HUES64 (cell line): ENCODE data around the gene OSBPL6.
A peak's percentile ranks its signal among the peaks of the same experiment; 100 is the strongest.

Experiments used
- H3K27ac ChIP-seq: 2 replicates; pipeline ENCODE4 v1.7.0; 2013; ENCODE audit warnings: low read depth, low read length, inconsistent platforms
- H3K27me3 ChIP-seq: 2 replicates; pipeline ENCODE4 v1.6.1; 2013; ENCODE audit warnings: mild to moderate bottlenecking, low read length; ENCODE audit not compliant: insufficient read depth
- H3K36me3 ChIP-seq: 2 replicates; pipeline ENCODE4 v1.6.1; 2013; ENCODE audit warnings: mild to moderate bottlenecking, low read length; ENCODE audit not compliant: insufficient read depth
- H3K4me1 ChIP-seq: 2 replicates; pipeline ENCODE4 v1.6.1; 2013; ENCODE audit warnings: mild to moderate bottlenecking, low read length, moderate library complexity; ENCODE audit not compliant: insufficient read depth
- H3K4me3 ChIP-seq: 2 replicates; pipeline ENCODE4 v1.5.1; 2013; ENCODE audit warnings: mild to moderate bottlenecking, low read length, moderate library complexity
- H3K9ac ChIP-seq: 2 replicates; pipeline ENCODE4 v1.6.1; 2013; ENCODE audit warnings: mild to moderate bottlenecking, low read depth, low read length
- H3K9me3 ChIP-seq: 2 replicates; pipeline ENCODE4 v1.6.1; 2013; ENCODE audit warnings: low read depth, low read length; ENCODE audit not compliant: insufficient read depth
- WGBS: fragments of 150-250, 120-280 bp; methylation state at CpG from one replicate; pipeline ENCODE4 v1.1.7; 2013; ENCODE audit warnings: missing lambda C conversion rate; 5-methylcytosine and 5-hydroxymethylcytosine counted together

The OSBPL6 gene

GRCh38 chr2:178263159-178263860, 69.0 kb downstream of the OSBPL6 start:
- Histone ChIP-seq H3K27me3 (no peaks in the 10 kb centered on the region), H3K9me3 (no peaks in the 10 kb centered on the region), H3K4me1 (no peaks in the 10 kb centered on the region; the same call in 1 of the 2 replicates), H3K9ac (no peak overlapping the region), H3K36me3 (no peaks in the 10 kb centered on the region), H3K4me3 (no peak overlapping the region), H3K27ac (no peak overlapping the region)
- WGBS = 95% methylated on average over 12 of the region's 13 CpGs

DNA sequence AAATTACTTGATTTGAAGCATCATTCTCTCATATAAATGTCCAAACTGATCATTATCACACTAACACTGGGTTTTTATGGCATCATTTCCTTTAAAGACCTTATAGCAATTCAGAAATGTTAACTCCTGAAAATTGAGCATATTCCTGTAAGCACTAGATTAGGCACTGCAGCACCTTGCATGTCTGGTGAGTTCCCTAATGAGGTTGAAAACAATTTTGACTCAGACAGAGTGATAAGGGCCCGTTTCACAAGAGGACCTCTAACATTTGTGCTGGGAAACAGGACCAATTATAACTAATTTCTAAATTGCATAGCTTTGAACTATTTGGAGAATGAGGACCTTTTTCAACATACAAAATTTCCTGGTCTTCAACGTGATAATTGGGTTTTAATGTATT, 69.9 kb downstream of the OSBPL6 start:
- H3K27ac ChIP-seq = no peak overlapping the region
- no peak overlapping the region for H3K9ac ChIP-seq
- no peak overlapping the region for H3K4me3 ChIP-seq
- 100% methylated on average over 2 of the region's 2 CpGs for WGBS
- H3K27me3 ChIP-seq = no peaks in the 10 kb centered on the region
- H3K9me3 ChIP-seq = no peaks in the 10 kb centered on the region
- no peaks in the 10 kb centered on the region for H3K4me1 ChIP-seq
- H3K36me3 ChIP-seq = no peaks in the 10 kb centered on the region

- no peak overlapping the region for H3K27ac ChIP-seq
- no peak overlapping the region for H3K4me3 ChIP-seq
- WGBS = 93% methylated on average over 6 of the region's 6 CpGs
- no peaks in the 10 kb centered on the region for H3K36me3 ChIP-seq
- no peaks in the 10 kb centered on the region for H3K9me3 ChIP-seq
- H3K9ac ChIP-seq = no peak overlapping the region
- peaks cover 3% of the 10 kb centered on the region; the same call in 1 of the 2 replicates for H3K4me1 ChIP-seq
- H3K27me3 ChIP-seq = no peaks in the 10 kb centered on the region
Measured at GRCh38 chr2:178265851-178266250, 71.5 kb downstream of the OSBPL6 start.

- H3K9me3 ChIP-seq = no peaks in the 10 kb centered on the region
Measured at GRCh38 chr2:178266445-178266844, 72.1 kb downstream of the OSBPL6 start.

DNA sequence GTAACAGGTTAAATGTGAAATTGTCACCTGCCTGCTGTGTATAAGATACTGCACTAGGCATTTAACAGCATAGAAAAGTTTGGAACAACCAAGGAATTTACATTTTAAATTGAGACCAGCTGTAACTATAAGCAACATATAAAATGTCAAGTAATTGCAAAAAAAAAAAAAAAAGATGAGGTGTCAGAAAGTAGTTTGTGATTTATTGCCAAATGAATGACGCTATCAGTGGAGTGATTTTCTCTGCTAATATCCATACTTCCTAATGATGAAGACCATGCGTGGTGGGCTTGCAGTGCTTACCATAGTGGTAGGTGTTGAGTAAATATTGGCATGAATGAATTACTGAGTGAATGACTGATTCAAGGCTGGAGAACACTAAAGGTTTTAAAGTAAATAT, 73.3 kb downstream of the OSBPL6 start:
- no peaks in the 10 kb centered on the region for H3K36me3 ChIP-seq
- no peak overlapping the region for H3K27ac ChIP-seq
- H3K9me3 ChIP-seq = no peaks in the 10 kb centered on the region
- no peak overlapping the region for H3K4me3 ChIP-seq
- H3K27me3 ChIP-seq = no peaks in the 10 kb centered on the region
- WGBS = 100% methylated on average over 1 of the region's 2 CpGs
- H3K4me1 ChIP-seq = peaks cover 14% of the 10 kb centered on the region
- H3K9ac ChIP-seq = no peak overlapping the region

More at GRCh38 chr2:178266445-178266844, 72.1 kb downstream of the OSBPL6 start:
- WGBS = 93% methylated on average over 5 of the region's 5 CpGs
- no peak overlapping the region for H3K9ac ChIP-seq
- no peaks in the 10 kb centered on the region for H3K36me3 ChIP-seq
- no peak overlapping the region for H3K27ac ChIP-seq
- H3K4me1 ChIP-seq = peaks cover 9% of the 10 kb centered on the region
- no peak overlapping the region for H3K4me3 ChIP-seq
- H3K27me3 ChIP-seq = no peaks in the 10 kb centered on the region

DNA sequence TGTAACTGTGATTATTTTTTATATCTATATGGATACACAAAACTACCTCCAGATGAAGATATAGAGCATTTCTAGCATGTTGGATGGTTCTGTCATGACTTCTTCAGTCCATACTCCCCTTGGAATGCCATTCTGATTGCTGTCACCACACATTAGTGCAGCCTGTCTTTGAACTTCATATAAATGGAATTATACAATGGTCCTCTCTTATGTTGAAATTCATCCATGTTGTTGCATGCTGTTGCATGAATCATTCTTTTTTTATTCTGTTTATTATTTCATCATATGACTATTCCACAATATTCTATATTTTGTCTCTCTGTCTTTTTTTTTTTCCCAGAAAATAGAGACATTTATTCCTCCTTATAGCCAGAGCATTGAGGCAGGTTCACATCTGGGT, 74.1 kb downstream of the OSBPL6 start:
- Histone ChIP-seq H3K9ac (no peak overlapping the region), H3K4me3 (no peak overlapping the region), H3K27me3 (no peaks in the 10 kb centered on the region), H3K27ac (no peak overlapping the region), H3K36me3 (no peaks in the 10 kb centered on the region), H3K4me1 (peaks cover 14% of the 10 kb centered on the region), H3K9me3 (no peaks in the 10 kb centered on the region)

GRCh38 chr2:178269438-178270224, 75.3 kb downstream of the OSBPL6 start:
- Histone ChIP-seq H3K36me3 (no peaks in the 10 kb centered on the region), H3K4me3 (no peak overlapping the region), H3K27me3 (no peaks in the 10 kb centered on the region), H3K9me3 (no peaks in the 10 kb centered on the region), H3K9ac (no peak overlapping the region), H3K4me1 (peaks cover 21% of the 10 kb centered on the region), H3K27ac (no peak overlapping the region)
- 92% methylated on average over 5 of the region's 5 CpGs for WGBS

DNA sequence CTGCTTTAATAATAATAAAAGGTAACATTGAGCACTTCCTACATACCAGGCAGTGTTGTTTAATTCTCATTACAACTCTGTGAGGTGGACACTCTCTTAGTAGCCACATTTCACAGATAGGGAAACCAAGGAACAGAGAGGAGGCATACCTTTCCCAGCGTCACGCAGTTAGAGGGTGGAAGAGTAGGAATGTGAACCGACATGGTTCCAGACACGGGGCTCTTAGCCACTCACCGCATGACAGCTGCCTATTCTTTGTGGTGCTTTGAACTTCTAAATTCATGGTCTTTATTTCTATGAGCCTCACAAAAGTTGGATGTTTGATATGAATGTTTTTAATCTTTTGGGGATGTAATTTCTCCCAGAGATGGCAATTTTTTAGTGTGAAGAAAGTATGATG, 76.0 kb downstream of the OSBPL6 start:
- H3K36me3 ChIP-seq = no peaks in the 10 kb centered on the region
- H3K27me3 ChIP-seq = no peaks in the 10 kb centered on the region
- no peaks in the 10 kb centered on the region for H3K9me3 ChIP-seq
- H3K9ac ChIP-seq = no peak overlapping the region
- no peak overlapping the region for H3K27ac ChIP-seq
- WGBS = 90% methylated on average over 5 of the region's 5 CpGs
- H3K4me3 ChIP-seq = no peak overlapping the region
- peaks cover 21% of the 10 kb centered on the region for H3K4me1 ChIP-seq

- no peak overlapping the region for H3K9ac ChIP-seq
- peak overlapping the region; percentile 0; the same call in 1 of the 2 replicates for H3K27ac ChIP-seq
- peaks cover 28% of the 10 kb centered on the region for H3K4me1 ChIP-seq
- 43% methylated on average over 1 of the region's 2 CpGs for WGBS
- H3K27me3 ChIP-seq = no peaks in the 10 kb centered on the region
- no peak overlapping the region for H3K4me3 ChIP-seq
- no peaks in the 10 kb centered on the region for H3K36me3 ChIP-seq
- no peaks in the 10 kb centered on the region for H3K9me3 ChIP-seq
Measured at GRCh38 chr2:178271094-178271493, 76.8 kb downstream of the OSBPL6 start.

GRCh38 chr2:178271629-178272333, 77.5 kb downstream of the OSBPL6 start:
- Histone ChIP-seq H3K9me3 (no peaks in the 10 kb centered on the region), H3K9ac (no peak overlapping the region), H3K27me3 (no peaks in the 10 kb centered on the region), H3K27ac (no peak overlapping the region), H3K4me3 (no peak overlapping the region), H3K4me1 (peaks cover 28% of the 10 kb centered on the region), H3K36me3 (no peaks in the 10 kb centered on the region)
- WGBS = 94% methylated on average over 2 of the region's 3 CpGs

- 73% methylated on average over 2 of the region's 2 CpGs for WGBS
Measured at GRCh38 chr2:178273787-178274360, 79.6 kb downstream of the OSBPL6 start.

More at GRCh38 chr2:178273787-178274360, 79.6 kb downstream of the OSBPL6 start:
- no peak overlapping the region for H3K9ac ChIP-seq
- H3K9me3 ChIP-seq = no peaks in the 10 kb centered on the region
- H3K4me1 ChIP-seq = peaks cover 45% of the 10 kb centered on the region
- H3K27me3 ChIP-seq = no peaks in the 10 kb centered on the region
- H3K27ac ChIP-seq = no peak overlapping the region
- H3K36me3 ChIP-seq = no peaks in the 10 kb centered on the region
- no peak overlapping the region for H3K4me3 ChIP-seq
